ENCODE data around the gene LYZL2.
"Not testable (repeated sequence)": the region's sequence is repeated elsewhere in the genome, so short reads cannot be mapped to it uniquely, and the experiment has no call there.

LYZL2 gene
- 0 reads per million in 9 experiments for total RNA-seq

- peaks cover 33 to 66% of the 10 kb centered on the region in 2 donors for H3K27me3 Mint-ChIP-seq
Measured at GRCh38 chr10:30629653-30630052, at the start of gene LYZL2. TSS of gene LYZL2 (minus strand) at chr10:30629753. CDS start at chr10:30626915, 2,838 bp downstream.

GRCh38 chr10:30677616-30678015 is 48.1 kb upstream of the LYZL2 start:
- H3K36me3 Mint-ChIP-seq (ENCODE audit: insufficient read depth); H3K27ac Mint-ChIP-seq; H3K9me3 Mint-ChIP-seq; H3K4me3 Mint-ChIP-seq; H3K4me1 Mint-ChIP-seq (ENCODE audit: low read depth in 2 of 2); DNase-seq; ATAC-seq (replicated peaks): not testable (repeated sequence)
- H3K27me3 Mint-ChIP-seq, result peaks cover 29 to 37% of the 10 kb centered on the region in 2 donors

More at GRCh38 chr10:30629653-30630052, at the start of gene LYZL2:
- Mint-ChIP-seq H3K4me3 (no peak within 1 kb of the TSS), H3K4me1 (ENCODE audit: low read depth in 2 of 2) (no peaks in the 10 kb centered on the region), H3K36me3 (ENCODE audit: insufficient read depth) (no peaks in the 10 kb centered on the region), H3K9me3 (no peaks in the 10 kb centered on the region), H3K27ac (no peak within 1 kb of the TSS)
- DNase-seq (no peak), ATAC-seq (replicated peaks) (no peak)

- peaks cover 27 to 37% of the 10 kb centered on the region in 2 donors for H3K27me3 Mint-ChIP-seq
- not testable (repeated sequence) for H3K4me1 Mint-ChIP-seq (ENCODE audit: low read depth in 2 of 2); H3K9me3 Mint-ChIP-seq; H3K4me3 Mint-ChIP-seq; ATAC-seq (replicated peaks); H3K36me3 Mint-ChIP-seq (ENCODE audit: insufficient read depth); H3K27ac Mint-ChIP-seq; DNase-seq
Measured at GRCh38 chr10:30677146-30677545, 47.6 kb upstream of the LYZL2 start.

GRCh38 chr10:30675791-30676718 is 46.5 kb upstream of the LYZL2 start:
- peaks cover 0 to 2% of the 10 kb centered on the region in 2 donors for H3K9me3 Mint-ChIP-seq
- no peak for DNase-seq
- no peak overlapping the region for H3K27ac Mint-ChIP-seq
- no peaks in the 10 kb centered on the region for H3K4me1 Mint-ChIP-seq (ENCODE audit: low read depth in 2 of 2)
- no peaks in the 10 kb centered on the region for H3K36me3 Mint-ChIP-seq (ENCODE audit: insufficient read depth)
- ATAC-seq (replicated peaks), result no peak
- H3K27me3 Mint-ChIP-seq, result peaks cover 18 to 27% of the 10 kb centered on the region in 2 donors
- no peak overlapping the region for H3K4me3 Mint-ChIP-seq

GRCh38 chr10:30674796-30675195 is 45.2 kb upstream of the LYZL2 start:
- ATAC-seq (replicated peaks), result no peak
- Mint-ChIP-seq H3K27me3 (peaks cover 11 to 17% of the 10 kb centered on the region in 2 donors), H3K9me3 (peaks cover 0 to 2% of the 10 kb centered on the region in 2 donors), H3K4me3 (peak overlapping the region in 1 of 2 donors; percentile 28), H3K27ac (no peak overlapping the region), H3K36me3 (ENCODE audit: insufficient read depth) (no peaks in the 10 kb centered on the region), H3K4me1 (ENCODE audit: low read depth in 2 of 2) (peaks cover 0 to 4% of the 10 kb centered on the region in 2 donors)
- DNase-seq, result no peak

GRCh38 chr10:30673262-30673661 is 43.7 kb upstream of the LYZL2 start:
- not testable (repeated sequence) for H3K4me1 Mint-ChIP-seq (ENCODE audit: low read depth in 2 of 2); DNase-seq; ATAC-seq (replicated peaks); H3K36me3 Mint-ChIP-seq (ENCODE audit: insufficient read depth); H3K9me3 Mint-ChIP-seq; H3K27ac Mint-ChIP-seq; H3K4me3 Mint-ChIP-seq
- H3K27me3 Mint-ChIP-seq, result peaks cover 4 to 11% of the 10 kb centered on the region in 2 donors

- ATAC-seq (replicated peaks); H3K36me3 Mint-ChIP-seq (ENCODE audit: insufficient read depth); DNase-seq; H3K4me3 Mint-ChIP-seq; H3K9me3 Mint-ChIP-seq; H3K27ac Mint-ChIP-seq; H3K4me1 Mint-ChIP-seq (ENCODE audit: low read depth in 2 of 2): not testable (repeated sequence)
- H3K27me3 Mint-ChIP-seq, result peaks cover 5 to 18% of the 10 kb centered on the region in 2 donors
Measured at GRCh38 chr10:30672338-30672737, 42.8 kb upstream of the LYZL2 start.

GRCh38 chr10:30671026-30671616 is 41.6 kb upstream of the LYZL2 start:
- peak; percentile 75 for ATAC-seq (replicated peaks)
- Mint-ChIP-seq H3K9me3 (no peaks in the 10 kb centered on the region), H3K27me3 (peaks cover 5 to 23% of the 10 kb centered on the region in 2 donors), H3K27ac (peak overlapping the region in 1 of 2 donors; percentile 39), H3K4me1 (ENCODE audit: low read depth in 2 of 2) (peaks cover 0 to 4% of the 10 kb centered on the region in 2 donors), H3K4me3 (peak overlapping the region; percentile 51 to 67), H3K36me3 (ENCODE audit: insufficient read depth) (peaks cover 6% of the 10 kb centered on the region)
- DNase-seq, result peak; percentile 29 to 31 (median 29)

GRCh38 chr10:30667982-30668381 is 38.4 kb upstream of the LYZL2 start:
- not testable (repeated sequence) for H3K27ac Mint-ChIP-seq; H3K9me3 Mint-ChIP-seq; H3K4me3 Mint-ChIP-seq; H3K36me3 Mint-ChIP-seq (ENCODE audit: insufficient read depth); DNase-seq; H3K4me1 Mint-ChIP-seq (ENCODE audit: low read depth in 2 of 2); ATAC-seq (replicated peaks)
- peaks cover 17 to 40% of the 10 kb centered on the region in 2 donors for H3K27me3 Mint-ChIP-seq

GRCh38 chr10:30663403-30663802 is 33.9 kb upstream of the LYZL2 start:
- not testable (repeated sequence) for H3K9me3 Mint-ChIP-seq; ATAC-seq (replicated peaks); H3K4me1 Mint-ChIP-seq (ENCODE audit: low read depth in 2 of 2)

GRCh38 chr10:30662814-30663213 is 33.3 kb upstream of the LYZL2 start:
- Mint-ChIP-seq H3K27ac (no peak overlapping the region), H3K27me3 (peaks cover 36 to 74% of the 10 kb centered on the region in 2 donors), H3K4me1 (ENCODE audit: low read depth in 2 of 2) (peaks cover 0 to 2% of the 10 kb centered on the region in 2 donors), H3K4me3 (no peak overlapping the region), H3K36me3 (ENCODE audit: insufficient read depth) (peaks cover 6% of the 10 kb centered on the region), H3K9me3 (no peaks in the 10 kb centered on the region)
- no peak for DNase-seq
- ATAC-seq (replicated peaks), result no peak

More at GRCh38 chr10:30663403-30663802, 33.9 kb upstream of the LYZL2 start:
- H3K27ac Mint-ChIP-seq, result peak overlapping the region in 1 of 2 donors; percentile 3
- not testable (repeated sequence) for DNase-seq; H3K4me3 Mint-ChIP-seq; H3K36me3 Mint-ChIP-seq (ENCODE audit: insufficient read depth)
- peaks cover 31 to 74% of the 10 kb centered on the region in 2 donors for H3K27me3 Mint-ChIP-seq

- peaks cover 47 to 82% of the 10 kb centered on the region in 2 donors for H3K27me3 Mint-ChIP-seq
- H3K27ac Mint-ChIP-seq; ATAC-seq (replicated peaks); H3K4me3 Mint-ChIP-seq; H3K4me1 Mint-ChIP-seq (ENCODE audit: low read depth in 2 of 2); H3K9me3 Mint-ChIP-seq; DNase-seq; H3K36me3 Mint-ChIP-seq (ENCODE audit: insufficient read depth): not testable (repeated sequence)
Measured at GRCh38 chr10:30660314-30660713, 30.8 kb upstream of the LYZL2 start.

GRCh38 chr10:30656233-30656632 is 26.7 kb upstream of the LYZL2 start:
- no peaks in the 10 kb centered on the region for H3K4me1 Mint-ChIP-seq (ENCODE audit: low read depth in 2 of 2)
- no peak overlapping the region for H3K27ac Mint-ChIP-seq
- H3K4me3 Mint-ChIP-seq, result no peak overlapping the region
- H3K9me3 Mint-ChIP-seq, result no peaks in the 10 kb centered on the region
- H3K36me3 Mint-ChIP-seq (ENCODE audit: insufficient read depth), result no peaks in the 10 kb centered on the region
- no peak for DNase-seq
- no peak for ATAC-seq (replicated peaks)
- H3K27me3 Mint-ChIP-seq, result peaks cover 47 to 71% of the 10 kb centered on the region in 2 donors
